Glutamatergic neuron (in vitro differentiated cells): ENCODE data around the gene DNAJB7. TPM values are rescaled to one million over a fixed set of nuclear protein-coding genes. Genes with fewer than 3 reads are reported as not detected.
"Not testable (repeated sequence)": the region's sequence is repeated elsewhere in the genome, so short reads cannot be mapped to it uniquely, and the experiment has no call there.

Experiments
- DNase-seq: peaks from one replicate; pipeline ENCODE4 v3.0.0; 2022
- H3K27ac Mint-ChIP-seq: one replicate; pipeline ENCODE4 v1.8.0; 2020; ENCODE audit warnings: mild to moderate bottlenecking, mixed read lengths, inconsistent platforms; ENCODE audit not compliant: unreplicated experiment
- H3K27me3 Mint-ChIP-seq: one replicate; pipeline ENCODE4 v1.8.0; 2020; ENCODE audit warnings: mild to moderate bottlenecking, moderate library complexity, mixed read lengths, inconsistent platforms; ENCODE audit not compliant: unreplicated experiment
- H3K36me3 Mint-ChIP-seq: one replicate; pipeline ENCODE4 v1.8.0; 2020; ENCODE audit warnings: mild to moderate bottlenecking, mixed read lengths, inconsistent platforms; ENCODE audit not compliant: unreplicated experiment
- H3K4me1 Mint-ChIP-seq: one replicate; pipeline ENCODE4 v1.8.0; 2020; ENCODE audit warnings: mild to moderate bottlenecking, low read depth, mixed read lengths, inconsistent platforms; ENCODE audit not compliant: unreplicated experiment
- H3K4me3 Mint-ChIP-seq: one replicate; pipeline ENCODE4 v1.8.0; 2020; ENCODE audit warnings: mild to moderate bottlenecking, mixed read lengths, inconsistent platforms; ENCODE audit not compliant: unreplicated experiment
- H3K9me3 Mint-ChIP-seq: one replicate; pipeline ENCODE4 v1.8.0; 2020; ENCODE audit warnings: mild to moderate bottlenecking, moderate library complexity, mixed read lengths, inconsistent platforms; ENCODE audit not compliant: unreplicated experiment
- total RNA-seq: library from RNA; stranded (reverse); fragmentation: NEBNext Ultra II Directional; extraction: Animal tissue kit (Norgen Biotek cat#: 25700); gene quantifications from one replicate; pipeline ENCODE4 v1.2.1, GENCODE V29; 2021; ENCODE audit not compliant: unreplicated experiment
- TF ChIP-seq, protein P1 (sequence below): fragments of 200-600 bp; sonication (generic); IDR thresholded peaks from one replicate; pipeline ENCODE4 v1.5.0; 2021; ENCODE audit not compliant: partially characterized antibody, unreplicated experiment

Gene DNAJB7
- total RNA-seq, 1 donor from 2014 or later = not detected

DNA sequence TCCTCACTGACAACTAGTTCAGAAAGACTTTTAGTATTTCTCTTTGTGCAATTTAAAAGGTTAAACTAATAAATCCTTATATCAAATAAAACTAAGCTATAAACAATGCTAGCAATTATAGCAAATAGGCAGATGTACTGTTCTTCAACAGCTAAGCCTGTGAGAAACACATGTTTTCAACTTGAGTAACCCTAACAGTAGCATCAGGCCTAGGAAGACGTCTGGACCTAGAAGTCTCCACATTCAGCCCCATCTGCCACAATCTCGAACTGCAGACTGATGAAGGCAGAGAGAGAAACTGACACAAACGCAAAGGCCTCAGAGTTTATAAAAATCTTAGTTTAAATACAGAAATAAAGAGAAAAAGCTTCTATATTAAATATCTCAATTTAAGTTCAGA is 8.0 kb downstream of the DNAJB7 start:
- peaks cover 10% of the 10 kb centered on the region for H3K9me3 Mint-ChIP-seq
- H3K4me1 Mint-ChIP-seq = peaks cover 22% of the 10 kb centered on the region
- peak overlapping the region; percentile 94 for H3K27ac Mint-ChIP-seq
- DNase-seq = no peak
- H3K4me3 Mint-ChIP-seq = peak overlapping the region; percentile 73
- H3K27me3 Mint-ChIP-seq = peaks cover 12% of the 10 kb centered on the region
- TF ChIP-seq, protein P1, sequence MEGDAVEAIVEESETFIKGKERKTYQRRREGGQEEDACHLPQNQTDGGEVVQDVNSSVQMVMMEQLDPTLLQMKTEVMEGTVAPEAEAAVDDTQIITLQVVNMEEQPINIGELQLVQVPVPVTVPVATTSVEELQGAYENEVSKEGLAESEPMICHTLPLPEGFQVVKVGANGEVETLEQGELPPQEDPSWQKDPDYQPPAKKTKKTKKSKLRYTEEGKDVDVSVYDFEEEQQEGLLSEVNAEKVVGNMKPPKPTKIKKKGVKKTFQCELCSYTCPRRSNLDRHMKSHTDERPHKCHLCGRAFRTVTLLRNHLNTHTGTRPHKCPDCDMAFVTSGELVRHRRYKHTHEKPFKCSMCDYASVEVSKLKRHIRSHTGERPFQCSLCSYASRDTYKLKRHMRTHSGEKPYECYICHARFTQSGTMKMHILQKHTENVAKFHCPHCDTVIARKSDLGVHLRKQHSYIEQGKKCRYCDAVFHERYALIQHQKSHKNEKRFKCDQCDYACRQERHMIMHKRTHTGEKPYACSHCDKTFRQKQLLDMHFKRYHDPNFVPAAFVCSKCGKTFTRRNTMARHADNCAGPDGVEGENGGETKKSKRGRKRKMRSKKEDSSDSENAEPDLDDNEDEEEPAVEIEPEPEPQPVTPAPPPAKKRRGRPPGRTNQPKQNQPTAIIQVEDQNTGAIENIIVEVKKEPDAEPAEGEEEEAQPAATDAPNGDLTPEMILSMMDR = no peak
- H3K36me3 Mint-ChIP-seq = no peaks in the 10 kb centered on the region

DNA sequence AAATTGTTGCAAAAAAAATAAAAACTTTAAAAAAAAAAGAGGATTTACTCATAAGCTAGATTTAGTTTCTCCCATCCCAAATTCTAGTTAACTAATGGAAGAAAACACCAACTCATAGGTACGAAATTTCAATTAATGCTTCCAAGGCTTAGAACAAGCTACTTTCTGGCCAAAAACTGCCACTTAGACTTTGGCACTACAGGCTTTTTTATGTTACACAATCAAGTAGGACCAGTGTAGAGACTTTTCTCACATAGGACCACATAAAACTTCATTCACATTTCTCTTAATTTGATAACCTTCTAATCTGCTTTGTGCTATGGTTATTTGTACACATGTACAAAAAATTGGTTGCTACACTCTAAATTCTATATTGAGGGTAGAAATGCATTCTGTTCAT is 8.6 kb downstream of the DNAJB7 start:
- H3K27me3 Mint-ChIP-seq = peaks cover 12% of the 10 kb centered on the region
- no peak for DNase-seq
- no peaks in the 10 kb centered on the region for H3K36me3 Mint-ChIP-seq
- H3K4me3 Mint-ChIP-seq = peak overlapping the region; percentile 73
- peak overlapping the region; percentile 94 for H3K27ac Mint-ChIP-seq
- H3K4me1 Mint-ChIP-seq = peaks cover 22% of the 10 kb centered on the region
- TF ChIP-seq, protein P1 = no peak
- H3K9me3 Mint-ChIP-seq = peaks cover 10% of the 10 kb centered on the region

DNA sequence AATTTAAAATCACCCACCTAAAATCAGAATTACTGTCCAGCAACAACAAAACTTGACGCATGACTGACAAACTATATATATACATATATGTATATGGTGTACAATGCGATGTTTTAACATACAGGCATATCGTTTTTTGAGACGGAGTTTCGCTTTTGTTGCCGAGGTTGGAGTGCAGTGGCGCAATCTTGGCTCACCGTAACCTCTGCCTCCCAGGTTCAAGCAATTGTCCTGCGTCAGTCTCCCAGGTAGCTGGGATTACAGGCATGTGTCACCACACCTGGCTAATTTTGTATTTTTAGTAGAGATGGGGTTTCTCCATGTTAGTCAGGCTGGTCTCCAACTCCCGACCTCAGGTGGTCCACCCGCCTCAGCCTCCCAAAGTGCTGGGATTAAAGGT is 16.1 kb downstream of the DNAJB7 start:
- not testable (repeated sequence) for H3K27me3 Mint-ChIP-seq, H3K4me3 Mint-ChIP-seq, H3K36me3 Mint-ChIP-seq, H3K4me1 Mint-ChIP-seq, DNase-seq, H3K9me3 Mint-ChIP-seq, H3K27ac Mint-ChIP-seq

DNA sequence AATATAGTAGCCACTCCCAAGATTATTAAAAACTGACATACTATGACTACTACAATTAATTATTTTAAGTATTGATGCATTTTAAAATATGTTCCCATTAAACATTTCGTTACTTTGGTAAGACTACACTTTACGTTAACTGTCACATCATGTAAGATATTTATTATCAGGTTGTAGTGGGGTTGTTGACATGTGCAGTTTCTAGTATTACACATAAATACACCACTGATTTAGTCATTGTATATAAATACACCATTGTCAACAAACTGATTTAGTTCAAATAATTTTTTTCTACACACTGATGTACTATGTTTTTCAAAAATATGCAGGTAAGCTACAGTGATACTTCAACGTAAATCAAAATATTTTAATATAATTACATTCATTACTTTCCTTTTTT is 17.0 kb downstream of the DNAJB7 start:
- H3K9me3 Mint-ChIP-seq = no peaks in the 10 kb centered on the region
- no peaks in the 10 kb centered on the region for H3K27me3 Mint-ChIP-seq
- H3K36me3 Mint-ChIP-seq = no peaks in the 10 kb centered on the region
- H3K27ac Mint-ChIP-seq = no peak overlapping the region
- H3K4me3 Mint-ChIP-seq = no peak overlapping the region
- DNase-seq = no peak
- TF ChIP-seq, protein P1 = no peak
- no peaks in the 10 kb centered on the region for H3K4me1 Mint-ChIP-seq

DNA sequence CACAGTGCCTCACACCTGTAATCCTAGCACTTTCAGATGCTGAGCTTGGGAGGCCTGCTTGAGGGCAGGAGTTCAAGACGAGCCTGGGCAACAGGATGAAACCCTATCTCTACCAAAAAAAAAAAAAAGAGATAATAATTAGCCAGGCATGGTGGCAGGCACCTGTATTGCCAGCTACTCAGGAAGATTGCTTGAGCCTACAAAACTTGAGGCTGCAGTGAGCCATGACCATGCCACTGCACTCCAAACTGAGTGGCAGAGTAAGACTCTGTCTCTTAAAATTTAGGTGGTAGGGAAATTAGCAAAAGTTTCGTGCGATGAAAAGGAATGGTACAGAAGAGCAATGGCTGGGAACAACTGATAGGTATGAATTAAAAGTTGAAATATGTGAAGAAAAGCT is 23.4 kb downstream of the DNAJB7 start:
- no peak overlapping the region for H3K27ac Mint-ChIP-seq
- DNase-seq = no peak
- no peaks in the 10 kb centered on the region for H3K27me3 Mint-ChIP-seq
- TF ChIP-seq, protein P1 = no peak
- H3K9me3 Mint-ChIP-seq = no peaks in the 10 kb centered on the region
- H3K36me3 Mint-ChIP-seq = no peaks in the 10 kb centered on the region
- no peaks in the 10 kb centered on the region for H3K4me1 Mint-ChIP-seq
- no peak overlapping the region for H3K4me3 Mint-ChIP-seq

DNA sequence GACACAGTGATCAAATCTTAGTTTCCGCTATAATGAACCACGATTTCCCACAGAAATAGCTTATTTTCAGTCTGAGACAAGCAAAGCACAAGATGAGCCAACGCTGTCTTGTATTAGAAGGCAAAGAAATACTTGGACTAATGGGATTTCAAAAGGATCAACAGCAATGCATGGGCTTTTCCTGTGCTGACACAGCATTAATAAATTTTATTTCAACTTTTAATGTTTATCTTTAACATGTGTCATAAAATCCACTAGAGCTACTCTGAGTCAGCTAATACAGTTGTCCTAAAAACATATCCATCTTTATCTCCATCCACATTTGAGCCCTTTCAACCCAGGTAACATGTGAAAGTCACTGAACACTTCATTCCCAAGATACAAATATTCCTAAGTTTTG is 27.3 kb downstream of the DNAJB7 start:
- Mint-ChIP-seq H3K4me3 (no peak overlapping the region), H3K36me3 (no peaks in the 10 kb centered on the region), H3K27ac (no peak overlapping the region), H3K9me3 (no peaks in the 10 kb centered on the region), H3K27me3 (no peaks in the 10 kb centered on the region), H3K4me1 (no peaks in the 10 kb centered on the region)
- no peak for DNase-seq
- TF ChIP-seq, protein P1 = no peak
